ENCODE results near the gene NPR1. TPM values are rescaled to one million over a fixed set of nuclear protein-coding genes. Genes with fewer than 3 reads are reported as not detected.
A peak's percentile ranks its signal among the peaks of the same experiment; 100 is the strongest.
"Not testable (repeated sequence)": the region's sequence is repeated elsewhere in the genome, so short reads cannot be mapped to it uniquely, and the experiment has no call there.

The NPR1 gene
- total RNA-seq, 1 donor from 2014 or later: 57.1 TPM

DNA sequence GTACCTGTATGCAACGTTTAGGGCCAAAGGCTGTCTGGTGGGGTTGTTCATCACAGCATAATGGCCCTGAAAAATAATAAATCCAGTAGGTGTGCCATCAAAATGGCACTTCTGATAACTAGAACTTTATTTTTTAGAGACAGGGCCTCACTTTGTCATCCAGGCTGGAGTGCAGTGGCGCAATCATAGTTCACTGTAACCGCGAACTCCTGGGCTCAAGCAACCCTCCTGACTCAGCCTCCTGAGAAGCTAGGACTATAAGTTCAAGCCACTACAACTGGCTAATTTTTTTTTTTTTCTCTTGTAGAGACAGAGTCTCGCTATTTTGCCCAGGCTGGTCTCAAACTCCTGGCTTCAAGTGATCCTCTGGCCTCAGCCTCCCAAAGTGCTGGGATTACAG is 15.3 kb upstream of the NPR1 start:
- H3K9me3 Mint-ChIP-seq (ENCODE audit: unreplicated experiment): no peaks in the 10 kb centered on the region
- no peak overlapping the region for H3K27ac Mint-ChIP-seq (ENCODE audit: unreplicated experiment)
- peaks cover 4% of the 10 kb centered on the region for H3K27me3 Mint-ChIP-seq (ENCODE audit: unreplicated experiment)
- TF ChIP-seq, protein P1, sequence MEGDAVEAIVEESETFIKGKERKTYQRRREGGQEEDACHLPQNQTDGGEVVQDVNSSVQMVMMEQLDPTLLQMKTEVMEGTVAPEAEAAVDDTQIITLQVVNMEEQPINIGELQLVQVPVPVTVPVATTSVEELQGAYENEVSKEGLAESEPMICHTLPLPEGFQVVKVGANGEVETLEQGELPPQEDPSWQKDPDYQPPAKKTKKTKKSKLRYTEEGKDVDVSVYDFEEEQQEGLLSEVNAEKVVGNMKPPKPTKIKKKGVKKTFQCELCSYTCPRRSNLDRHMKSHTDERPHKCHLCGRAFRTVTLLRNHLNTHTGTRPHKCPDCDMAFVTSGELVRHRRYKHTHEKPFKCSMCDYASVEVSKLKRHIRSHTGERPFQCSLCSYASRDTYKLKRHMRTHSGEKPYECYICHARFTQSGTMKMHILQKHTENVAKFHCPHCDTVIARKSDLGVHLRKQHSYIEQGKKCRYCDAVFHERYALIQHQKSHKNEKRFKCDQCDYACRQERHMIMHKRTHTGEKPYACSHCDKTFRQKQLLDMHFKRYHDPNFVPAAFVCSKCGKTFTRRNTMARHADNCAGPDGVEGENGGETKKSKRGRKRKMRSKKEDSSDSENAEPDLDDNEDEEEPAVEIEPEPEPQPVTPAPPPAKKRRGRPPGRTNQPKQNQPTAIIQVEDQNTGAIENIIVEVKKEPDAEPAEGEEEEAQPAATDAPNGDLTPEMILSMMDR (IDR thresholded peaks at IDR 0.05; ENCODE audit: unreplicated experiment): no peak
- peaks cover 14% of the 10 kb centered on the region for H3K4me1 Mint-ChIP-seq (ENCODE audit: unreplicated experiment)
- peaks cover 44% of the 10 kb centered on the region for H3K36me3 Mint-ChIP-seq (ENCODE audit: low read depth, unreplicated experiment)
- DNase-seq (ENCODE audit: low spot score): no peak
- no peak overlapping the region for H3K4me3 Mint-ChIP-seq (ENCODE audit: unreplicated experiment)

DNA sequence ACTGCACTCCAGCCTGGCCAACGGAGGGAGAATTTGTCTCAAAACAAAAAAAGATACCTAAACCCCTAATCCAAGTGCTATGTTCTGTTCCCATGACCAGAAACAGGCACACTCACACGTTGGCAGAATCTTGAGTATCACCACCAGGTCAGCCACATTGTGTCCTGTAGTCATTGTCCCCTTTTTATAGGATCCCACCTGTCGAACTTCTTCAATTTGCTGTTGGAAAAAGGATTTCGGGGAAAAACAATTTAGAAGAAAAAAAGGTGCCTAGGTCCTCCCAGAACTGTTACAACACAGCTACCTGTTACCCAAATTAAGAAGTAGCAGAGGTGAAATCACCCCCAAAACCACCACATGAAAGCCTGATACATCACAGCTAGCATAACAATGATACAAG is 11.0 kb upstream of the NPR1 start:
- no peak for DNase-seq (ENCODE audit: low spot score)
- H3K36me3 Mint-ChIP-seq (ENCODE audit: low read depth, unreplicated experiment): peaks cover 48% of the 10 kb centered on the region
- peaks cover 22% of the 10 kb centered on the region for H3K4me1 Mint-ChIP-seq (ENCODE audit: unreplicated experiment)
- H3K27ac Mint-ChIP-seq (ENCODE audit: unreplicated experiment): no peak overlapping the region
- peak overlapping the region; percentile 66 for H3K4me3 Mint-ChIP-seq (ENCODE audit: unreplicated experiment)
- H3K27me3 Mint-ChIP-seq (ENCODE audit: unreplicated experiment): peaks cover 6% of the 10 kb centered on the region
- H3K9me3 Mint-ChIP-seq (ENCODE audit: unreplicated experiment): no peaks in the 10 kb centered on the region
- TF ChIP-seq, protein P1 (IDR thresholded peaks at IDR 0.05; ENCODE audit: unreplicated experiment): no peak

DNA sequence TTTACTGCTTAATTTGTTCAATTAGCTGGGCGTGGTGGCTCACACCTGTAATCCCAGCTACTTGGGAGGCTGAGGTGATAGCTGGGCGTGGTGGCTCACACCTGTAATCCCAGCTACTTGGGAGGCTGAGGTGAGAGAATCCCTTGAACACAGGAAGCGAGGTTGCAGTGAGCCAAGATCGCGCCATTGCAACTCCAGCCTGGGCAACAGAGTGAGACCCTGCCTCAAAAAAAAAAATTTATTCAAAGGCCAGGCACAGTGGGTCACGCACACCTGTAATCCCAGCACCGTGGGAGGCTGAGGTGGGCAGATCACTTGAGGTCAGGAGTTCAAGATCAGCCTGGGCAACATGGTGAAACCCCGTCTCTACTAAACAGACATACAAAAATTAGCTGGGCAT is 9.8 kb upstream of the NPR1 start:
- not testable (repeated sequence) for H3K9me3 Mint-ChIP-seq (ENCODE audit: unreplicated experiment); H3K27me3 Mint-ChIP-seq (ENCODE audit: unreplicated experiment); DNase-seq (ENCODE audit: low spot score); H3K27ac Mint-ChIP-seq (ENCODE audit: unreplicated experiment)
- peaks cover 43% of the 10 kb centered on the region for H3K36me3 Mint-ChIP-seq (ENCODE audit: low read depth, unreplicated experiment)
- peaks cover 22% of the 10 kb centered on the region for H3K4me1 Mint-ChIP-seq (ENCODE audit: unreplicated experiment)
- H3K4me3 Mint-ChIP-seq (ENCODE audit: unreplicated experiment): peak overlapping the region; percentile 76

DNA sequence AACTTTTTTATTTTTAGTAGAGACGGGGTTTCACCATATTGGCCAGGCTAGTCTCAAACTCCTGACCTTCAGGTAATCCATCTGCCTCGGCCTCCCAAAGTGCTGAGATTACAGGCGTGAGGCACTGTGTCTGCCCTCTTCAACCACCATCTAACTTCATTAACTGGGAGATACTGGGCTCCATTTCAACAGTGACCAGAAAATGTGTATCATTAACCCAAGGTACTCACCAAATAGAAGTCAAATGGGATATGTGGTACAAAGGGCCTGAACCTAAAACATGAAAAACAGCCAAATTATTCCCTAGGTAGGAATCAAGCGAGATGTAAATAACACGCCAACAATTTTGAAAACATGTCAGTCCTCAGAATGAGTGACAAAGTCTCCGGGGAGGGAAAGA is 8.9 kb upstream of the NPR1 start:
- no peak overlapping the region for H3K27ac Mint-ChIP-seq (ENCODE audit: unreplicated experiment)
- H3K4me3 Mint-ChIP-seq (ENCODE audit: unreplicated experiment): no peak overlapping the region
- TF ChIP-seq, protein P1 (IDR thresholded peaks at IDR 0.05; ENCODE audit: unreplicated experiment): no peak
- no peaks in the 10 kb centered on the region for H3K9me3 Mint-ChIP-seq (ENCODE audit: unreplicated experiment)
- DNase-seq (ENCODE audit: low spot score): no peak
- peaks cover 8% of the 10 kb centered on the region for H3K27me3 Mint-ChIP-seq (ENCODE audit: unreplicated experiment)
- peaks cover 37% of the 10 kb centered on the region for H3K36me3 Mint-ChIP-seq (ENCODE audit: low read depth, unreplicated experiment)
- peaks cover 22% of the 10 kb centered on the region for H3K4me1 Mint-ChIP-seq (ENCODE audit: unreplicated experiment)

DNA sequence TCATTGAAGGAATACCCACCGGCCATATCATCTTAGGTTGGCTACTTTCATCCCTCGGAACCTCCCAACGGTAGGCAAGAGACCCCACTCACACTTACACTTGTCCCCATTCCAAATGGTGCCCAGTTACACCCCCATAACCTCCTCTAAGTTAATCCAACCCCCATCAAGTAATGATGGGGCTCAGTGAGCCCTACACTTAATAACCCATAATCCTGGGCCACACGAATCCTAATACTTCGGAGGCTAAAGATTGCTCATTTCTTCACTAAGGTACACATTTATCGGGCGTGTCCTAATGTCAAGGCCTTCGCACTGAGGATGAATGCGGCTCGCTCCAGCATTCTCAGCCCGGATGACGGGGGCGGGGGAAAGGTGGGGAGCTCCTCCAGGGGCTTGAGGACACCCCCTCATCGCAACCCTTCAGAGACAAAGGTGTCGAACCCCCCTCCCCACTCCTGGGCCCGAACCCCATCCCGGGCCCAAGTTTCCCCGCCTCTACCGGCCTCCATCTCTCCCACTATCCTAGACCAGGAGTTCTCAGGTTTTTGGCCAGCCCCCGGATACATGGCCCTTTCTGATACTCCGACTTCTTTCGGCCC is 8.1 kb upstream of the NPR1 start:
- H3K4me1 Mint-ChIP-seq (ENCODE audit: unreplicated experiment): peaks cover 18% of the 10 kb centered on the region
- no peak overlapping the region for H3K27ac Mint-ChIP-seq (ENCODE audit: unreplicated experiment)
- no peaks in the 10 kb centered on the region for H3K9me3 Mint-ChIP-seq (ENCODE audit: unreplicated experiment)
- H3K4me3 Mint-ChIP-seq (ENCODE audit: unreplicated experiment): no peak overlapping the region
- no peak for DNase-seq (ENCODE audit: low spot score)
- H3K27me3 Mint-ChIP-seq (ENCODE audit: unreplicated experiment): peaks cover 8% of the 10 kb centered on the region
- peaks cover 29% of the 10 kb centered on the region for H3K36me3 Mint-ChIP-seq (ENCODE audit: low read depth, unreplicated experiment)
- TF ChIP-seq, protein P1 (IDR thresholded peaks at IDR 0.05; ENCODE audit: unreplicated experiment): no peak

Data from endothelial cell (in vitro differentiated cells).